ENCODE measurements around the gene ENOX1.

The ENOX1 gene

DNA sequence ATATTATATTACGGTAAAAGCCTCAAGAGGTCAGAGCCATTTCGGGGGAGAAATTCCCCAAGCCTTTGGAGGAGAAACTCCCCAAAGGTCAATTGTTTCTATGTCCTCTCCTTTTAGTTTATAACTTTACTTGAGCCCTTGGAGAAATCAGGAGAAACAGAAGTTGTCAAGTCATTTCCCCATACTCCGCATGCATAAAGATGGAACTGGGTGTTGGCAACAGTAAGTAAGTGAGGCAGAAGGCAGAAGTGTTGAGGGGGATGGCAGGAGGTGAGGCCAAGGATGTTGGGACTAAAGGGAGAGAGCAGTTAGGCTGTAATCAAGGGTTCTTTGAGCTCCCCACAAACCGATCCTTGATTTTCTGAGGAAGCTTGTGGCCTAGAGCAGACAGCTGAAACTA is 307.9 kb downstream of the ENOX1 start:
- DNase-seq (ENCODE audit: extremely low spot score): no peak
- TF ChIP-seq LEF1 (IDR thresholded peaks at IDR 0.05; ENCODE audit: borderline replicate concordance): no peak
- TF ChIP-seq CTBP1 (IDR thresholded peaks at IDR 0.05; ENCODE audit: borderline replicate concordance): no peak
- no peak for TF ChIP-seq SUZ12 (IDR thresholded peaks at IDR 0.05)
- TF ChIP-seq NFRKB (IDR thresholded peaks at IDR 0.05): no peak
- TF ChIP-seq FOXM1 (IDR thresholded peaks at IDR 0.05; ENCODE audit: borderline replicate concordance): no peak
- POLR2A ChIA-PET: no interaction called here
- CTCF ChIA-PET: no interaction called here

DNA sequence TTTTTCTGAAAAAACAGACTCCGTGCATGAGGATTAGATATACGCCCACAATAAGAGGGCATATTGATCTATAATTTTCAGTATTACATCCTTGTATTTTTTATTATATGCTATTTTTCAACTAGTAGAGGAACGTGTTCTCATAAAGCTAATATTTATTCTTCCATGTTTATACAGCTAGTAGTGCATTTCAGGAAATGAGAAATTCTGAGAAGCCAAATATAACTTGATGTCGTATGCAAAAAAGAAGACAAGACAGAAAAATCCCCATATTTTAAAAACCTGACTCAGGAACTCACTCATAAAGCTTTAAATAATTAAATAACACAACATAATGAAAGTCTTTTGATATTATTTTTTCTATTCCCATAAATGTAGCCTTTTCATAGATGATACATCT is 308.6 kb downstream of the ENOX1 start:
- DNase-seq (ENCODE audit: extremely low spot score): no peak
- TF ChIP-seq HDGF (IDR thresholded peaks at IDR 0.05; ENCODE audit: borderline replicate concordance) (no peak), NFRKB (IDR thresholded peaks at IDR 0.05) (no peak), ZNF384 (IDR thresholded peaks at IDR 0.05) (no peak), BHLHE40 (IDR thresholded peaks at IDR 0.05; ENCODE audit: borderline replicate concordance) (no peak), ARNT (IDR thresholded peaks at IDR 0.05) (no peak), FOXK2 (IDR thresholded peaks at IDR 0.05) (no peak), ELF4 (IDR thresholded peaks at IDR 0.05) (no peak), LEF1 (IDR thresholded peaks at IDR 0.05; ENCODE audit: borderline replicate concordance) (no peak), SUZ12 (IDR thresholded peaks at IDR 0.05) (no peak), SP1 (IDR thresholded peaks at IDR 0.05) (no peak), FOXM1 (IDR thresholded peaks at IDR 0.05; ENCODE audit: borderline replicate concordance) (no peak), FOXA1 (IDR thresholded peaks at IDR 0.05) (no peak)
- TF ChIP-seq, protein P1, sequence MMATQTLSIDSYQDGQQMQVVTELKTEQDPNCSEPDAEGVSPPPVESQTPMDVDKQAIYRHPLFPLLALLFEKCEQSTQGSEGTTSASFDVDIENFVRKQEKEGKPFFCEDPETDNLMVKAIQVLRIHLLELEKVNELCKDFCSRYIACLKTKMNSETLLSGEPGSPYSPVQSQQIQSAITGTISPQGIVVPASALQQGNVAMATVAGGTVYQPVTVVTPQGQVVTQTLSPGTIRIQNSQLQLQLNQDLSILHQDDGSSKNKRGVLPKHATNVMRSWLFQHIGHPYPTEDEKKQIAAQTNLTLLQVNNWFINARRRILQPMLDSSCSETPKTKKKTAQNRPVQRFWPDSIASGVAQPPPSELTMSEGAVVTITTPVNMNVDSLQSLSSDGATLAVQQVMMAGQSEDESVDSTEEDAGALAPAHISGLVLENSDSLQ (IDR thresholded peaks at IDR 0.05): no peak
- CTCF ChIA-PET: no interaction called here
- POLR2A ChIA-PET: no interaction called here

DNA sequence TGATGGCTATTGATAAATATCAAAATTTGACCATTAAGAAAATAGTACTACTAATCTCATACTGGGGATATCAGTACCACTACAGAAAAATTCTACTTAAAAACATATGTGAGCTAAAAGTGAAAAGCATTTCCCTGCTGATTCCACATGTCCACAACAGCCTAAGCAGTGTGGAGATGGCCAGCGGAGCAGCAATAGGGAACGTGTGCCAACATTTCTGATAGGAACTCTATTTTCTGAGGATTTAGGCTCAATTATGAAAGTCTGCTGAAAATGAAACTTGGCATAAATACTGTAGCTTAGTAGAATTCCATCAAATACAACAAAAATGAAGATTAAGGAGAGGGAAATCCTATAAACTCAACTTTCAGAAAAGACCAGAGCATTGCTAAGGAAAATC is 311.6 kb downstream of the ENOX1 start:
- TF ChIP-seq FOXA1 (IDR thresholded peaks at IDR 0.05) (no peak), NFRKB (IDR thresholded peaks at IDR 0.05) (no peak), HDGF (IDR thresholded peaks at IDR 0.05; ENCODE audit: borderline replicate concordance) (no peak), ELF4 (IDR thresholded peaks at IDR 0.05) (no peak), TARDBP (IDR thresholded peaks at IDR 0.05) (no peak), L3MBTL2 (conservative IDR thresholded peaks at IDR 0.05) (no peak), FOXK2 (IDR thresholded peaks at IDR 0.05) (no peak), ARNT (IDR thresholded peaks at IDR 0.05) (no peak), ZNF384 (IDR thresholded peaks at IDR 0.05) (no peak), LEF1 (IDR thresholded peaks at IDR 0.05; ENCODE audit: borderline replicate concordance) (no peak), SP1 (IDR thresholded peaks at IDR 0.05) (no peak), FOXM1 (IDR thresholded peaks at IDR 0.05; ENCODE audit: borderline replicate concordance) (no peak)
- TF ChIP-seq, protein P1 (IDR thresholded peaks at IDR 0.05): no peak
- ChIA-PET CTCF (no interaction called here), POLR2A (no interaction called here)
- DNase-seq (ENCODE audit: extremely low spot score): no peak

DNA sequence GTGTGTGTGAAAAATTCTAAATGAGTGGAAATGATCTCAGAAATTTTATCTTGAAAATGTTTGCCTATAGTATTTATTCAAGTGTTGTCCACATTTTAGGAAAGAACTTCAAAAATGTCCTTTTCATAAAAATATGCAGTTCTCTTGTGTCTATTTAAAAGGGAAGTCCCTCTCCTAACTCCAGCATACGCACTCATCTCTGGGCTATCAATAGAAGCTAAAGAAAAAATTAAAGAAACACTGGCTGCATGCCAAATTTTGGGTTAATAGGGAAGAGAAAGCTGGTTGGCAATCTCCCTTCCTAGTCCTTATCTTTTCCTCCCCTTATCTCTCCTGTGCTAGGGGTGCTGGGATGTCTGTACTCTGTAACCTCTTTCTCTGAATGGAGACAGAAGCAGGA is 313.3 kb downstream of the ENOX1 start:
- no peak for DNase-seq (ENCODE audit: extremely low spot score)
- ChIA-PET POLR2A (no interaction called here), CTCF (no interaction called here)
- TF ChIP-seq LEF1 (IDR thresholded peaks at IDR 0.05; ENCODE audit: borderline replicate concordance) (no peak), SUZ12 (IDR thresholded peaks at IDR 0.05) (no peak), SP1 (IDR thresholded peaks at IDR 0.05) (no peak), CTBP1 (IDR thresholded peaks at IDR 0.05; ENCODE audit: borderline replicate concordance) (no peak), TARDBP (IDR thresholded peaks at IDR 0.05) (no peak), NFRKB (IDR thresholded peaks at IDR 0.05) (no peak)

DNA sequence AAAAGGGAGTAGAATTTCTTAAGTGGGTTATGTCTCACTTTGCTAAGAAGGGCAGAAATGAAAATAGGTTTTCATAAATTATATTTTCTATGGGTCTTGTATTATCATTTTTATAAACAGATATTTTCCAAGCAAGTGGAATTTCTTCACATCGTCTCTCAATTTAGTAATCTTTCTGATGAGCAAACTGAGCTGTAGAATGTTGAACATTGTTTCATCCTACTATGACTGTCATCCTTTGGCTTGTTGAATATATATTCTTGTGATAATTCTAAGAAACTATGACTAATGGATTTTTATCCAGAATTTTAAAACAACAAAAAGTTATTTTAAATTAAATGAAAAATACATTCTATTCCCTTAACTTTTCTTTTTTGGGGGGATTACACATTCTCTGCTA is 313.8 kb downstream of the ENOX1 start:
- POLR2A ChIA-PET: no interaction called here
- TF ChIP-seq TARDBP (IDR thresholded peaks at IDR 0.05) (no peak), SUZ12 (IDR thresholded peaks at IDR 0.05) (no peak), BHLHE40 (IDR thresholded peaks at IDR 0.05; ENCODE audit: borderline replicate concordance) (no peak), ARNT (IDR thresholded peaks at IDR 0.05) (no peak), NFRKB (IDR thresholded peaks at IDR 0.05) (no peak), ELF4 (IDR thresholded peaks at IDR 0.05) (no peak), FOXA1 (IDR thresholded peaks at IDR 0.05) (no peak), FOXK2 (IDR thresholded peaks at IDR 0.05) (no peak), ZNF384 (IDR thresholded peaks at IDR 0.05) (no peak), FOXM1 (IDR thresholded peaks at IDR 0.05; ENCODE audit: borderline replicate concordance) (no peak), LEF1 (IDR thresholded peaks at IDR 0.05; ENCODE audit: borderline replicate concordance) (no peak), SP1 (IDR thresholded peaks at IDR 0.05) (no peak), L3MBTL2 (conservative IDR thresholded peaks at IDR 0.05) (no peak), CTBP1 (IDR thresholded peaks at IDR 0.05; ENCODE audit: borderline replicate concordance) (no peak), HDGF (IDR thresholded peaks at IDR 0.05; ENCODE audit: borderline replicate concordance) (no peak)
- TF ChIP-seq, protein P1 (IDR thresholded peaks at IDR 0.05): no peak
- CTCF ChIA-PET: no interaction called here

DNA sequence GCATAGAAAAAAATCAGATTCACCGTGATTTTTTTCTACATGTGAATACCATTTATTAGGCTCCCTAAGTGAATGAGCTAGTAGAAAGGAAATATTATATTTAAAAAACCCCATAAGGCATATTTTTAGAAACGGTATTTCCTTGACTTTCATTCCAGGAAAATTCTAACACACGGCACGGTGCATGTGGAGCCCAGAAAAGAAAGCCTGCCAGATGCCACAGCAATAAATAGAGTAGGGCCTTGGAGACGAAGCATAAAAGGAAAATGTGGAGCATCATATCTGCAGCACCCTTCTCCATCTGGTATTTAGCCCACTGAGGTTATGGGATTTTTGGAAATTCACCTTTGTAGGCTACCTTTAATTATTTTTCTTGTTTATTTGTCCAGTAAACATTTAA is 314.4 kb downstream of the ENOX1 start:
- DNase-seq (ENCODE audit: extremely low spot score): no peak
- CTCF ChIA-PET: no interaction called here
- no peak for TF ChIP-seq LEF1 (IDR thresholded peaks at IDR 0.05; ENCODE audit: borderline replicate concordance)
- no peak for TF ChIP-seq SUZ12 (IDR thresholded peaks at IDR 0.05)
- TF ChIP-seq, protein P1 (IDR thresholded peaks at IDR 0.05): no peak
- no peak for TF ChIP-seq L3MBTL2 (conservative IDR thresholded peaks at IDR 0.05)
- no peak for TF ChIP-seq ZNF384 (IDR thresholded peaks at IDR 0.05)
- no peak for TF ChIP-seq FOXK2 (IDR thresholded peaks at IDR 0.05)
- POLR2A ChIA-PET: no interaction called here

More for the DNA sequence above, 313.8 kb downstream of the ENOX1 start:
- no peak for DNase-seq (ENCODE audit: extremely low spot score)
